Gastroesophageal sphincter (tissue), 4 donors: ENCODE results near the gene GHITM. TPM values are rescaled to one million over a fixed set of nuclear protein-coding genes. Genes with fewer than 3 reads are reported as not detected.

Experiments
- ATAC-seq: fragments of 150-250 bp; one replicate; pipeline ENCODE4 v1.9.1; 2016; ENCODE audit warnings: mild to moderate bottlenecking, moderate library complexity
- H3K27ac ChIP-seq, 4 donors: fragments of 200-600 bp; sonication (generic) in 3 of 4; 1 replicate in 3 of 4; 2 replicates in 1 of 4; pipeline ENCODE4 v1.5.1; 2016 to 2019
- H3K27me3 ChIP-seq: fragments of 200-600 bp; sonication (generic); one replicate; pipeline ENCODE4 v1.5.1; 2019
- H3K36me3 ChIP-seq, 2 donors: fragments of 200-600 bp; sonication (generic); one replicate each; pipeline ENCODE4 v1.5.1; 2019; ENCODE audit warnings: control low read depth in 1 of 2
- H3K4me1 ChIP-seq, 3 donors: fragments of 200-600 bp; sonication (generic); 1 replicate in 2 of 3; 2 replicates in 1 of 3; pipeline ENCODE4 v1.5.1; 2016 to 2019; ENCODE audit warnings: control low read depth in 2 of 3
- H3K4me3 ChIP-seq, 2 donors: fragments of 200-600 bp; sonication (generic); one replicate each; pipeline ENCODE4 v1.5.1; 2019; ENCODE audit warnings: mild to moderate bottlenecking in 1 of 2, moderate library complexity in 1 of 2
- H3K9me3 ChIP-seq, 3 donors: fragments of 200-600 bp; sonication (generic); one replicate each; pipeline ENCODE4 v1.5.1; 2017 to 2019; ENCODE audit warnings: control low read depth in 2 of 3
- EP300 ChIP-seq: sonication (generic); formaldehyde crosslinking; IDR thresholded peaks from one replicate; pipeline ENCODE4 v1.6.1; 2017; ENCODE audit warnings: antibody characterized with exemption, mild to moderate bottlenecking
- POLR2A ChIP-seq, 2 donors: fragments of 450-650 bp; IDR thresholded peaks; one replicate each; pipeline ENCODE4 v1.6.1; 2017; ENCODE audit warnings: antibody characterized with exemption in 2 of 2, mild to moderate bottlenecking in 2 of 2, moderate library complexity in 1 of 2
- POLR2AphosphoS5 ChIP-seq: sonication (generic); formaldehyde crosslinking; IDR thresholded peaks from one replicate; pipeline ENCODE4 v1.6.1; 2017; ENCODE audit warnings: antibody characterized with exemption
- WGBS, 2 donors: methylation state at CpG; one replicate each; pipeline ENCODE4 v1.1.5; 2018; ENCODE audit warnings: low coverage in 1 of 2; 5-methylcytosine and 5-hydroxymethylcytosine counted together
- total RNA-seq, 4 donors: library from RNA; depleted of rRNA; stranded (reverse); fragments of >200 nt; gene quantifications; one replicate each; pipeline ENCODE4 v1.1.0, GENCODE V29; 2016
- TF ChIP-seq, protein P1 (sequence below), 4 experiments: fragments of 200-600 bp in 2 of 4; fragments of 450-650 bp in 2 of 4; sonication (generic) in 1 of 4; IDR thresholded peaks; one replicate each; pipeline ENCODE4 v1.5.1; 2017 to 2019; ENCODE audit warnings: antibody characterized with exemption in 4 of 4, mild to moderate bottlenecking in 2 of 4, moderate library complexity in 2 of 4

Gene GHITM
- total RNA-seq, 4 donors from 2014 or later: 134 to 230 (median 190) TPM

DNA sequence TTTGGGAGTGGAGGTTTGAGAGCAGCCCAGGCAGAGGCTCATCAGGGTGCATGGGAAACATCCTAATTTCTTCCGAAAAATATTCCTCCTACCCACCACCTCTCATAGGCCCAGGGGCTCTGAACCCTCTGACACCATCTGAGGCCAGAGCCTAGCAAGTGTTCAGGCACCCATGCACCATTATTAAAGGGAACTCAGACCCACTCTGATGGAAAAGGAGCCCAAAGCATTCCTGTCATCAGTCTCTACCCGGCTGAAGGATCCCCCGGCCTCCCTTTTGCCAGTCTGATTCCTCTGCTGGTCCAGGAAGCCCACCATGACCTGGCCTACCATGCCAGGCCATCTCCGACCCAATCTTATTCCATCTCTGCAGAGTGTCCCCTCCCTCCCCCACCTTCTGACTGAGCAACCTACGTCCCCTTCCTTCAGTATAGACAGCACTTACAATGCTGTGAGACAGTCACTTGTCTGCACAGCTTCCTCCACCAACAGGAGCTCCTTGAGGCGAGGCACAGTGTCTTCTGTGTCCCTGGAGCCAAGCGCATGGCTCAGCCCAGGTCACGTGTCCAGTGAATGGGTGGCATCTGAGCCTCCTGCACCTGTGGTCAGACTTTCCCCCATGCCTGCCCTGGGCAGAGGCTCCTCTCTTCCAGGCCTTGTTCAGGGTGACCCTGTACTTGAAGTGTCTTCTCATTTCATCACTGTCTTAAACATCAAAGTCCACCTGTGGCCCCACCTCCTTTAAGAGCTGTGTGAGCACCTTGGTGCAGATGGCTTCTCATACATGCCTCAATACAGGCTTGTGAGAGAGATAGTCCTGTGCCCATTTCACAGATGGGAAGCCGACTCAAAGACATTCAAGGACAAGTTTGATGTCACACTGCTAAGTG lies 33.4 kb downstream of the GHITM start:
- no peak for ATAC-seq
- TF ChIP-seq POLR2A (IDR thresholded peaks at IDR 0.05) (no peak), POLR2AphosphoS5 (no peak), EP300 (no peak)
- TF ChIP-seq, protein P1, sequence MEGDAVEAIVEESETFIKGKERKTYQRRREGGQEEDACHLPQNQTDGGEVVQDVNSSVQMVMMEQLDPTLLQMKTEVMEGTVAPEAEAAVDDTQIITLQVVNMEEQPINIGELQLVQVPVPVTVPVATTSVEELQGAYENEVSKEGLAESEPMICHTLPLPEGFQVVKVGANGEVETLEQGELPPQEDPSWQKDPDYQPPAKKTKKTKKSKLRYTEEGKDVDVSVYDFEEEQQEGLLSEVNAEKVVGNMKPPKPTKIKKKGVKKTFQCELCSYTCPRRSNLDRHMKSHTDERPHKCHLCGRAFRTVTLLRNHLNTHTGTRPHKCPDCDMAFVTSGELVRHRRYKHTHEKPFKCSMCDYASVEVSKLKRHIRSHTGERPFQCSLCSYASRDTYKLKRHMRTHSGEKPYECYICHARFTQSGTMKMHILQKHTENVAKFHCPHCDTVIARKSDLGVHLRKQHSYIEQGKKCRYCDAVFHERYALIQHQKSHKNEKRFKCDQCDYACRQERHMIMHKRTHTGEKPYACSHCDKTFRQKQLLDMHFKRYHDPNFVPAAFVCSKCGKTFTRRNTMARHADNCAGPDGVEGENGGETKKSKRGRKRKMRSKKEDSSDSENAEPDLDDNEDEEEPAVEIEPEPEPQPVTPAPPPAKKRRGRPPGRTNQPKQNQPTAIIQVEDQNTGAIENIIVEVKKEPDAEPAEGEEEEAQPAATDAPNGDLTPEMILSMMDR (IDR thresholded peaks at IDR 0.05): no peak
- no peak overlapping the region for H3K27ac ChIP-seq
- no peaks in the 10 kb centered on the region for H3K9me3 ChIP-seq
- WGBS, 2 donors: 60 to 90% methylated on average over 3 to 6 of the region's 9 CpGs
- no peaks in the 10 kb centered on the region for H3K36me3 ChIP-seq
- H3K4me3 ChIP-seq: no peak overlapping the region
- no peaks in the 10 kb centered on the region for H3K27me3 ChIP-seq
- no peaks in the 10 kb centered on the region for H3K4me1 ChIP-seq

GRCh38 chr10:84173501-84173929 lies 34.2 kb downstream of the GHITM start, which contains the start of gene GPR15LG:
Gene GPR15LG (plus strand): TSS chr10:84173801. CDS start chr10:84173852, 51 bp downstream.
- ATAC-seq: no peak
- Histone ChIP-seq H3K9me3 (no peaks in the 10 kb centered on the region), H3K36me3 (no peaks in the 10 kb centered on the region), H3K27ac (no peak within 1 kb of the TSS), H3K27me3 (no peaks in the 10 kb centered on the region), H3K4me1 (no peaks in the 10 kb centered on the region), H3K4me3 (no peak within 1 kb of the TSS)
- no peak for TF ChIP-seq POLR2AphosphoS5
- TF ChIP-seq POLR2A (IDR thresholded peaks at IDR 0.05): no peak
- TF ChIP-seq, protein P1 (IDR thresholded peaks at IDR 0.05): no peak
- TF ChIP-seq EP300: no peak
- WGBS, 2 donors: 86% methylated on average over 2 of the region's 2 CpGs; no CpG with 5 or more reads in 1 of the 2 donors

DNA sequence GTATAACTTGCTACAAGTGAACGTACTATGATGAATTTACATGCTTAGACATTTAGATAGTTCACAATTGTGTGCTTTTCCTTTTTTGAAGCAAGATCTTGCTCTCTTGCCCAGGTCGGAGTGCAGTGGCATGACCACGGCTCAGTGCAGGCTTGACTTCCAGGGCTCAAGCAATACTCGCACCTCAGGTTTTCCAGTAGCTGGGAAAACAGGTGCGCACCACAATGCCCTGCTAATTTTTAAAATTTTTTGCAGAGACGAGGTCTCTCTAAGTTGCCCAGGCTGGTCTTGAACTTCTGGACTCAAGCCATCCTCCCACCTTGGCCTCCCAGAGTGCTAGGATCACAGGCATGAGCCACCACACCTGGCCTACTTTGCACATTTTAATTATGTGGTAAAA lies 36.1 kb downstream of the GHITM start:
- no peak for ATAC-seq
- H3K9me3 ChIP-seq: no peaks in the 10 kb centered on the region
- 77 to 78% methylated on average over 5 of the region's 6 CpGs for WGBS, 2 donors

DNA sequence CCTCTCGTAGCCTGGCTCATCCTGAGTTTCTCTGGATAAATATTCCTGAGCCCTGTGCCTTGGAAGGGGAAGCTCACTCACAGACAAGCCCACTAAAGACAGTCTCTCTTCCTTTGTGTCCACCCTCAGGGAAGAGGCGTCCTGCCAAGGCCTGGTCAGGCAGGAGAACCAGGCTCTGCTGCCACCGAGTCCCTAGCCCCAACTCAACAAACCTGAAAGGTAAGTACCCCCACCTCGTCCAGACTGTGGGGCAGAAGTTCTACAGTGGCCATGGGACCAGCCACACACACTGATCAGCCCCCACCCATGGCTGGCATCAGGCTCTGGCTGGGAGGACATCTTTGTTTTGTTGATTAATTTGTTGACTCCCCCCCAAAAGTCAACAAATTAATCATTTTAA lies 37.0 kb downstream of the GHITM start:
- Histone ChIP-seq H3K27ac (no peak overlapping the region), H3K9me3 (no peaks in the 10 kb centered on the region), H3K4me1 (no peaks in the 10 kb centered on the region), H3K27me3 (no peaks in the 10 kb centered on the region), H3K36me3 (no peaks in the 10 kb centered on the region), H3K4me3 (no peak overlapping the region)
- TF ChIP-seq, protein P1 (IDR thresholded peaks at IDR 0.05): no peak
- no peak for TF ChIP-seq POLR2AphosphoS5
- TF ChIP-seq EP300: no peak
- TF ChIP-seq POLR2A (IDR thresholded peaks at IDR 0.05): no peak
- no peak for ATAC-seq
- WGBS, 2 donors: 33% methylated on average over 1 of the region's 4 CpGs; no CpG with 5 or more reads in 1 of the 2 donors

More for the DNA sequence above, 36.1 kb downstream of the GHITM start:
- no peaks in the 10 kb centered on the region for H3K27me3 ChIP-seq
- H3K4me3 ChIP-seq: no peak overlapping the region
- H3K36me3 ChIP-seq: no peaks in the 10 kb centered on the region
- no peak overlapping the region for H3K27ac ChIP-seq
- no peak for TF ChIP-seq POLR2A (IDR thresholded peaks at IDR 0.05)
- no peak for TF ChIP-seq POLR2AphosphoS5
- TF ChIP-seq, protein P1 (IDR thresholded peaks at IDR 0.05): no peak
- no peak for TF ChIP-seq EP300
- no peaks in the 10 kb centered on the region for H3K4me1 ChIP-seq
